Stimulated activated effector memory CD8-positive, alpha-beta T cell treated with anti-CD3 and anti-CD28 coated beads, Interleukin-12 subunit alpha, Interleukin-12 subunit beta, amount 100 ng/mL, for 72 hours (primary cell): ENCODE data around the gene BTNL3.
"Not testable (repeated sequence)": the region's sequence is repeated elsewhere in the genome, so short reads cannot be mapped to it uniquely, and the experiment has no call there.

Source experiments
- ATAC-seq: fragments of 150-1000 bp; cut with Tn5 transposase; 2 replicates; pipeline ENCODE4 v1.10.0; 2021
- DNase-seq, 2 donors: peaks; one replicate each; pipeline ENCODE4 v3.0.0; 2021 to 2022; ENCODE audit warnings: low spot score in 2 of 2
- H3K27ac Mint-ChIP-seq: one replicate; pipeline ENCODE4 v1.8.0; 2022; ENCODE audit warnings: mild to moderate bottlenecking, mixed read lengths
- H3K36me3 Mint-ChIP-seq: one replicate; pipeline ENCODE4 v1.8.0; 2022; ENCODE audit warnings: mild to moderate bottlenecking, mixed read lengths
- H3K4me1 Mint-ChIP-seq: one replicate; pipeline ENCODE4 v1.8.0; 2022; ENCODE audit warnings: mixed read lengths
- H3K4me3 Mint-ChIP-seq: one replicate; pipeline ENCODE4 v1.8.0; 2022; ENCODE audit warnings: mild to moderate bottlenecking, mixed read lengths
- H3K9me3 Mint-ChIP-seq: one replicate; pipeline ENCODE4 v1.8.0; 2022; ENCODE audit warnings: mixed read lengths

BTNL3 gene

DNA sequence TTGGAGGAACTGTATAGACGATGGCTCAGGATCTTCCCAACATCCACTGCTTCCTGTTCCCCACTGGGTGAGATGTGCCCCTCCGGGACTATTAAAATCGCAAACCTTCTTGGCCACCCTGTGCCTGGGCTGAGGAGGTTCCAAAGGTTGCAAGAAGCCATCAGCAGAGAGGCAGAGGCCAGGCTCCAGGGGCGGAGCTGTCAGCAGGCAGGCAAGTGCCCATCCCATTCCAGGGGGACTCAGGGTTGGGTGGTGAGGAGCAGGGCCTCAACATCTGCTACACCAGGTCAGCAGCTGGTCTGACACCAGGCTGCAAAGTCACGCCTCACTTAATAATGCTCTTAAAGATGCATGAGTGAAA, 2.2 kb downstream of the BTNL3 start:
- Mint-ChIP-seq H3K36me3 (no peaks in the 10 kb centered on the region), H3K4me3 (no peak overlapping the region), H3K9me3 (no peaks in the 10 kb centered on the region), H3K27ac (no peak overlapping the region), H3K4me1 (no peaks in the 10 kb centered on the region)
- no peak for DNase-seq
- ATAC-seq = no peak

GRCh38 chr5:181001947-181002346, 13.3 kb downstream of the BTNL3 start:
- Mint-ChIP-seq H3K9me3 (no peaks in the 10 kb centered on the region), H3K36me3 (no peaks in the 10 kb centered on the region), H3K27ac (no peak overlapping the region), H3K4me1 (no peaks in the 10 kb centered on the region), H3K4me3 (no peak overlapping the region)
- DNase-seq (no peak), ATAC-seq (no peak)

GRCh38 chr5:181005791-181006190, 17.1 kb downstream of the BTNL3 start:
- ATAC-seq (no peak), DNase-seq (no peak)
- no peaks in the 10 kb centered on the region for H3K4me1 Mint-ChIP-seq
- no peak overlapping the region for H3K27ac Mint-ChIP-seq
- no peaks in the 10 kb centered on the region for H3K36me3 Mint-ChIP-seq
- no peak overlapping the region for H3K4me3 Mint-ChIP-seq
- no peaks in the 10 kb centered on the region for H3K9me3 Mint-ChIP-seq

- DNase-seq (no peak), ATAC-seq (no peak)
- no peaks in the 10 kb centered on the region for H3K4me1 Mint-ChIP-seq
- no peak overlapping the region for H3K27ac Mint-ChIP-seq
- H3K36me3 Mint-ChIP-seq = no peaks in the 10 kb centered on the region
- H3K9me3 Mint-ChIP-seq = no peaks in the 10 kb centered on the region
- H3K4me3 Mint-ChIP-seq = no peak overlapping the region
Observed at GRCh38 chr5:181008136-181008535, 19.5 kb downstream of the BTNL3 start.

DNA sequence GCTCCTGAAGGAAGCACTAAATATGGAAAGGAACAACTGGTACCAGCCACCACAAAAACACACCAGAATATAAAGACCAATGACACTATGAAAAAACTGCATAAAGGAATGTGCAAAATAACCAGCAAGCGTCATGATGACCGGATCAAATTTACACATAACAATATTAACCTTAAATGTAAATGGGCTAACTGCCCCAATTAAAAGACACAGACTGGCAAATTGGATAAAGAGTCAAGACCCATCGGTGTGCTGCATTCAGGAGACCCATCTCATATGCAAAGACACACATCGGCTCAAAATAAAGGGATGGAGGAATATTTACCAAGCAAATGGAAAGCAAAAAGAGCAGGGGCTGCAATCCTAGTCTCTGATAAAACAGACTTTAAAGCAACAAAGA, 21.4 kb downstream of the BTNL3 start:
- not testable (repeated sequence) for ATAC-seq, H3K27ac Mint-ChIP-seq, H3K4me1 Mint-ChIP-seq, H3K36me3 Mint-ChIP-seq, H3K9me3 Mint-ChIP-seq, DNase-seq, H3K4me3 Mint-ChIP-seq

- H3K4me3 Mint-ChIP-seq, DNase-seq, H3K36me3 Mint-ChIP-seq, H3K4me1 Mint-ChIP-seq, H3K9me3 Mint-ChIP-seq, H3K27ac Mint-ChIP-seq, ATAC-seq: not testable (repeated sequence)
Observed at GRCh38 chr5:181014654-181015053, 26.0 kb downstream of the BTNL3 start.

GRCh38 chr5:181017448-181017847, 28.8 kb downstream of the BTNL3 start:
- not testable (repeated sequence) for ATAC-seq, H3K27ac Mint-ChIP-seq, DNase-seq, H3K36me3 Mint-ChIP-seq, H3K4me3 Mint-ChIP-seq, H3K9me3 Mint-ChIP-seq, H3K4me1 Mint-ChIP-seq

DNA sequence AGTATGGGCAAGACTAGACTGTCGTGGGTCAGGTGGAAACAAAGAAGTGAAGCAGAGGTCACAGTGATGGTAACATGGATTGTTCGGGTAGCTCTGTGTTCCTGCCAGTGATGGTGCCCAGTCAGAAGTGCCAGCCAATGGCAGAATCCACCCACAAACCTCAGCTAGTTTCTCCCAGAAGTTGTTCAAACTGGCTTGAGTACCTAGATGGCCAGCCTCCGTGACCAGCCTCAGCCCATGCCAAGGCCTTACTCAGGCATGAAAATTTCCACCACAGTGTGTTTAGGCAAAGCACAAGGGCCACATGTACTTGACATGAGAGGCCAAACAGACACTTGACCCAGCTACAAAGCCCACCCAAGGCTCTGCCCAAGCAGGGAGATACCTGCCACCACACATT, 32.0 kb downstream of the BTNL3 start:
- Mint-ChIP-seq H3K4me3 (no peak overlapping the region), H3K27ac (no peak overlapping the region)
- no peak for ATAC-seq

DNA sequence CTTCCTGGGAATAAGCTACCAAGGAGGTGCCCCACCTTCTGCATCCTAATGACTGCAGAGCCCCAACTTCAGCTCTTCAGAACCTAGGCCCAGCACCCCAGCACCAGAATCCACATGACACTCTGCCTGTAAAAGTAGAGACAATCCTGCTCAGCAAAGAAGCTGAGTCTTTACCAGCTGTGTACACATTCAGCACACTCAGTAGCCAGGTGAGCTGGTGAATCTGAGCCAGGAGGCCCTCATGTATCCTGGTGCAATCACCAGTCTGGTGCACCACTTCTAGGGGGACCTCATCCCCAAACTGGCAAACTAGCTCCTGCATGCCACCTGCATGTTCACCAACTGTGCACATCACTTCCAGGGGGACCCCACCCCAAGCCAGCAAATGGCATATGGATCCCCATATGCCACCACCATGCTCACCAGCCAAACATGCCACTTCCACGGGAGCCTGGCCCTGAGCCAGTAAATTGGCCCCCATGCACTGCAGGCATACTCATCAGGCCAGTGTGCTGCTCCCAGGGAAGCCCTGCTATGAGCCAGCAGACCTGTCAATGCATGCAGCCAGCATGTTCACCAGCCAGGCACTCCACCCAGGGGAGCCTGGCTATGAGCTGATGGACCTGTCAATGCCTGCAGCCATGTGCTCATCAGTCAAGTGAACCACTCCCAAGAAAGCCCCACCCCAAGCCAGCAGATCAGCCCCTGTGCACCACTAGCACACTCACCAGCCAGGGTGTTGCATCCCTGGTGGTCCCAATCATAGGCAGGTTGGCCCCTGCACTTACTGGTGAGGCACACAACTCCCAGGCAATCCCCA, 35.8 kb downstream of the BTNL3 start:
- Mint-ChIP-seq H3K27ac (no peak overlapping the region), H3K4me3 (no peak overlapping the region), H3K36me3 (peaks cover 5% of the 10 kb centered on the region), H3K4me1 (no peaks in the 10 kb centered on the region), H3K9me3 (peaks cover 3% of the 10 kb centered on the region)
- DNase-seq = no peak
- ATAC-seq = no peak

More for the DNA sequence above, 32.0 kb downstream of the BTNL3 start:
- H3K9me3 Mint-ChIP-seq = peaks cover 3% of the 10 kb centered on the region
- no peaks in the 10 kb centered on the region for H3K4me1 Mint-ChIP-seq
- peaks cover 5% of the 10 kb centered on the region for H3K36me3 Mint-ChIP-seq
- no peak for DNase-seq

DNA sequence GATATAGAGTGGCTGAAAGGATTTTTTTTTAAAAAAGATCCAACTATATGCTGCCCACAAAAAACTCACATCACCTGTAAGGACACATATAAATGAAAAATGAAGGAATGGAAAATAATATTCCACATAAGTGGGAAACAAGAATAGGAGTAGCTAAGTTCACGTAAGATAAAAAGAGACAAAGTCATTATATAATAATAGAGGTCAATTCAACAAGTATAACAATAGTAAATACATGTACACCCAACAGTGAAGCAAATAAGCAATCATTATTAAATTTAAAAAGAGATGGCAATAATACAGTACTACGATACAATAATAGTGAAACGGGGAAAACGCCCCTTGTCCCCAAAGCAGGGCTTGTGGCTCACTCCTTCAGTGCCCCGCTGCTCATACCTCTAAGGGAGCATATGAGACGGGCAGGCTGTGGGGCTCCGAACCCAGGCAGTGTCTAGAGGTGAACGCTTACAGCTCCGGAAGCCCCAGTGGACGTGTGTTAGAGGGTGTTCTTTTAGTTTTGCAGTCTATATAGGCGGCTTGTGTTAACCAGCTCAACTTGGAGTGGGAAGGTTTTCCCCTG, 38.9 kb downstream of the BTNL3 start:
- ATAC-seq (no peak), DNase-seq (no peak)
- H3K27ac Mint-ChIP-seq = no peak overlapping the region
- H3K4me3 Mint-ChIP-seq = no peak overlapping the region
- H3K9me3 Mint-ChIP-seq = no peaks in the 10 kb centered on the region
- peaks cover 5% of the 10 kb centered on the region for H3K36me3 Mint-ChIP-seq
- H3K4me1 Mint-ChIP-seq = no peaks in the 10 kb centered on the region

GRCh38 chr5:181028032-181028819, 39.6 kb downstream of the BTNL3 start:
- no peaks in the 10 kb centered on the region for H3K4me1 Mint-ChIP-seq
- H3K9me3 Mint-ChIP-seq = no peaks in the 10 kb centered on the region
- DNase-seq = no peak
- no peak overlapping the region for H3K4me3 Mint-ChIP-seq
- H3K36me3 Mint-ChIP-seq = peaks cover 5% of the 10 kb centered on the region
- no peak for ATAC-seq
- no peak overlapping the region for H3K27ac Mint-ChIP-seq

DNA sequence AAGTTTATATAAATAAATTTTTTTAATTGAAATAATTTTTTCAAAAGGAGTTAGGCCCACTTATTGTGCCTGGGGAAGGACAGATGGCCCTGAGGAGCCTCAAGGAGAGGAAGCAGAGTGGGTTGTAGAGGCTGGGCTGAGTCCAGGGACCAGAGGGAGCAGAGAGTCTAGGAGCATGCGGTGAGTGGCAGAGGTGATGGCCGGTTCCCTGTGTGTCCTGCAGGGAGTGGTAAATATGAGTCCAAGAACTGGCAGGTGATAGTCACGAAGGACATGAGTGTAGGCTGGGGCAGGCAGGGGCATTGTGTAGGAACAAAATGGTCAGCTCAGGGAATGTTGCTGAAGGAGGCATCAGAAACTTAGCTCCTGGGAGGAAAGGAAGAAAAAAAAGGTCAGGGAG, 43.1 kb downstream of the BTNL3 start:
- DNase-seq = no peak
- Mint-ChIP-seq H3K4me1 (no peaks in the 10 kb centered on the region), H3K36me3 (no peaks in the 10 kb centered on the region), H3K4me3 (no peak overlapping the region), H3K9me3 (no peaks in the 10 kb centered on the region), H3K27ac (no peak overlapping the region)
- no peak for ATAC-seq

- DNase-seq (no peak), ATAC-seq (no peak)
- Mint-ChIP-seq H3K27ac (no peak overlapping the region), H3K36me3 (no peaks in the 10 kb centered on the region), H3K4me1 (no peaks in the 10 kb centered on the region), H3K9me3 (no peaks in the 10 kb centered on the region), H3K4me3 (no peak overlapping the region)
Observed at GRCh38 chr5:181035991-181036815, 47.6 kb downstream of the BTNL3 start.

GRCh38 chr5:181036816-181037364, 48.2 kb downstream of the BTNL3 start:
- no peak for DNase-seq
- Mint-ChIP-seq H3K4me3 (no peak overlapping the region), H3K9me3 (no peaks in the 10 kb centered on the region), H3K27ac (no peak overlapping the region), H3K36me3 (no peaks in the 10 kb centered on the region), H3K4me1 (no peaks in the 10 kb centered on the region)
- peak; percentile 5 for ATAC-seq

- Mint-ChIP-seq H3K36me3 (no peaks in the 10 kb centered on the region), H3K4me1 (no peaks in the 10 kb centered on the region), H3K4me3 (no peak overlapping the region), H3K27ac (no peak overlapping the region), H3K9me3 (no peaks in the 10 kb centered on the region)
- no peak for DNase-seq
- peak; percentile 22 for ATAC-seq
Observed at GRCh38 chr5:181037365-181037861, 48.8 kb downstream of the BTNL3 start.
